Activated T-helper 1 cell treated with anti-CD3 and anti-CD28 coated beads, Interleukin-12 subunit alpha, Interleukin-12 subunit beta, Interleukin-2, Interleukin-4 antibody, amounts not matched to agents 30 ng/mL and 10 ng/mL and 1 ng/mL, durations not matched to agents 14 hours and 24 hours and 36 hours (primary cell): Measurements from ENCODE around the gene CFAP92. TPM values are rescaled to one million over a fixed set of nuclear protein-coding genes. Genes with fewer than 3 reads are reported as not detected.

Experiments used
- DNase-seq: peaks from one replicate; pipeline ENCODE4 v3.0.0; 2021; ENCODE audit warnings: low spot score
- H3K27ac Mint-ChIP-seq: one replicate; pipeline ENCODE4 v1.8.0; 2021; ENCODE audit warnings: mild to moderate bottlenecking, mixed read lengths
- H3K27me3 Mint-ChIP-seq: one replicate; pipeline ENCODE4 v1.8.0; 2022; ENCODE audit warnings: mild to moderate bottlenecking, moderate library complexity, mixed read lengths; ENCODE audit not compliant: insufficient read depth
- H3K36me3 Mint-ChIP-seq: one replicate; pipeline ENCODE4 v1.8.0; 2021; ENCODE audit warnings: low read depth, mixed read lengths
- H3K4me1 Mint-ChIP-seq: one replicate; pipeline ENCODE4 v1.8.0; 2021; ENCODE audit warnings: low read depth, mixed read lengths
- H3K4me3 Mint-ChIP-seq: one replicate; pipeline ENCODE4 v1.8.0; 2021; ENCODE audit warnings: mild to moderate bottlenecking, moderate library complexity, mixed read lengths
- H3K9me3 Mint-ChIP-seq: one replicate; pipeline ENCODE4 v1.8.0; 2021; ENCODE audit warnings: mixed read lengths
- intact Hi-C: fragments of 100-400 bp; cut with micrococcal nuclease; formaldehyde crosslinking; loops from one replicate; pipeline ENCODE4 v1.15.1; 2024
- total RNA-seq: library from RNA; stranded (reverse); gene quantifications from 2 replicates; pipeline ENCODE4 v1.2.3, GENCODE V29; 2022

Gene CFAP92
- total RNA-seq: 0.13 and 0.29 TPM in 2 replicates

DNA sequence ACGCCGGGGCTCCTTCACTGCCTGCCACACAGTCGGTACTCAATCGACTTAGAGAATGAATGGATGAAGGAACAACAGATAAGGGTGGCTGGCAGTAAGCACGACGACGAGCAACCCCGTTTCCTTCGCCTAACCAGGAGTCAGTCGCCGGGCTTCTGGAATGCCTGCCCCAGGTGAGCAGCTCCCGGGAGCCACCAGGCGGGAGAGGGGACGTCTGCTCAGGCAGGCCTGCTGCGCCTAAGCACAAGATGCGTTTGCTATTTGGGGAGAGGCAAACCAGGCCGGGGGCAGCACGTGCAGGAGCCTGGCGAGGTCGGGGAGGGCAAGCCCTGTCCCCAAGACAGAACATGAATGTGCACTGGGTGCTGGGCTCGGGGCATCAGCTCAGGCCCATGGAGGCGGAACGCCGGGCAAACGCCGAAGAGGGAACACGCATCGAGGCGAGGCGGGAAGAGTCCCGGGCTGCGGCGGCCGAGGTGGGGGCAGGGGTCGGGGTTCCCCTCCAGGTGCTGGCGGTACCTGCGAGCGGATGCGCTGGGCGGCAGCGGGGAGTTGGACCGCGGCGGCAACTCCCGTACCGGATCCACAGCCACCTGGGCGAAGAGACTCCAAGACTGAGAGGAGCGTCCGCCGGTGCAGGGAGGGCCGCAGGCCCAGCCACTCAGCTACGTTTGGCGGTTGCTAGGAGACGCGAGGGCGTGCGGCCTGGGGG, at the start of gene CFAP92:
Gene CFAP92 (minus strand): TSS at position 616 of the 712 bp plus-strand sequence. CDS start 772 bp downstream, outside the sequence.
- H3K4me3 Mint-ChIP-seq: peak within 1 kb of the TSS; percentile 72
- peaks cover 36% of the 10 kb centered on the region for H3K4me1 Mint-ChIP-seq
- peaks cover 14% of the 10 kb centered on the region for H3K27me3 Mint-ChIP-seq
- intact Hi-C loops: loop anchor here (1.0 to 2.0 kb wide), 8 partner anchors 9 to 255 kb away; partner anchors contain the start of genes CNBP and COPG1
- peak within 1 kb of the TSS; percentile 43 for H3K27ac Mint-ChIP-seq
- H3K36me3 Mint-ChIP-seq: no peaks in the 10 kb centered on the region
- DNase-seq: peak; percentile 90
- no peaks in the 10 kb centered on the region for H3K9me3 Mint-ChIP-seq

GRCh38 chr3:129040579-129041300, 46.9 kb upstream of the CFAP92 start:
- intact Hi-C loops: no loop called here
- H3K4me1 Mint-ChIP-seq: peaks cover 4% of the 10 kb centered on the region
- H3K4me3 Mint-ChIP-seq: no peak overlapping the region
- H3K9me3 Mint-ChIP-seq: no peaks in the 10 kb centered on the region
- no peak for DNase-seq
- no peak overlapping the region for H3K27ac Mint-ChIP-seq
- no peaks in the 10 kb centered on the region for H3K36me3 Mint-ChIP-seq
- peaks cover 32% of the 10 kb centered on the region for H3K27me3 Mint-ChIP-seq

DNA sequence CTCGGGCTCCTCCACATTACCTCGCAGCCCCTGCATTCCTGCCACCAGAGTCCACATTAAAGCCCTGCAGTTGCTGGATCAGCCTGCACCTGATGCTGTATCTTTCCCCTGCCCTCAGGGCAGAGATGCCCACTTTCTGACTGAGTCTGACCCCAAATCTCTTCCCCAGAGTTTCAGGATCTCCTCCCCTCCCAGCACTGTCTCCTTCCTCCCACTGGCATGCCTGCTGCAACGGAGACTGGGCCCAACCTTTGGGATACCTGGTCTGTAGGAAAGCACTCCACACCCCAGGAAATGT, 46.1 kb upstream of the CFAP92 start:
- no peak overlapping the region for H3K4me3 Mint-ChIP-seq
- H3K4me1 Mint-ChIP-seq: no peaks in the 10 kb centered on the region
- H3K27ac Mint-ChIP-seq: no peak overlapping the region
- no peak for DNase-seq
- intact Hi-C loops: no loop called here
- no peaks in the 10 kb centered on the region for H3K36me3 Mint-ChIP-seq
- H3K27me3 Mint-ChIP-seq: peaks cover 32% of the 10 kb centered on the region
- no peaks in the 10 kb centered on the region for H3K9me3 Mint-ChIP-seq

- intact Hi-C loops: no loop called here
- H3K4me1 Mint-ChIP-seq: no peaks in the 10 kb centered on the region
These were observed 45.6 kb upstream of the CFAP92 start for GRCh38 chr3:129039271-129040038.

DNA sequence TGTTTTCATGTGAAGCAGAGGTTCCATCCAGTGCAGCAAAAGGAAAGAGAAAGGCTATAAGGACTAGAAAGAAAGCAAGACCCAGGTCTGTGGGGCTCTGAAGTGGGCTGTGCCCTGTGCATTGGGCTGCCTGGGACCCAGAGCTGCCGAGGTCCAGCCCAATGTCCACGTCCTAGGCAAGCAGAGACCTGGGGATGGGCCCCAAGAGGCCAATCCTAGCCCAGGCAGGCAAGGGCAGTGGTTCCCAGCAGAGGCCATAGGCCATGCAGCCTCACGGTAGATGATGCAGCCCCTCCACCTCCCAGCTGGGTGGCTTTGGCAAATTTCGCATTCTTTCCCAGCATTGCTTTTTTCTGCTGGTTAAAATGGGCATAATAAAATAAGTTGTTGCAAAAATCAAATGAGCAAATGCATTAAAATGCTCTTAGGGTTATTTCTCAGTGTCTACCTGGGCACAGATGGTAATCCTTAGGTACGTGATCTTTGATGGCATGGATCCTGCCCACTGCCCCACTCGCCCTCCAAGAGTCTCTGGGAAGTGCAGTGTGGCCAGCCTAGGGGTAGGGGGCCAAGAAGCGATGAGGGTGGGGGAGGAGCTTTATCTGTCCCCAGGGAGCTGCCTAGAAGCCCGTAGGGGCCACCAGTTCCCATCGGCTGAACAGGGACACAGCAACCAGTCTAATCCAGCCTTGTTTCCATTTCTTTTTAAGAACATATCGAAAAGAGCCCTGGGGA, 44.4 kb upstream of the CFAP92 start:
- DNase-seq: no peak
- Mint-ChIP-seq H3K4me1 (no peaks in the 10 kb centered on the region), H3K9me3 (no peaks in the 10 kb centered on the region), H3K27ac (no peak overlapping the region), H3K36me3 (no peaks in the 10 kb centered on the region), H3K27me3 (peaks cover 24% of the 10 kb centered on the region), H3K4me3 (no peak overlapping the region)
- intact Hi-C loops: no loop called here

More at GRCh38 chr3:129039271-129040038, 45.6 kb upstream of the CFAP92 start:
- Mint-ChIP-seq H3K4me3 (no peak overlapping the region), H3K27ac (no peak overlapping the region), H3K9me3 (no peaks in the 10 kb centered on the region), H3K36me3 (no peaks in the 10 kb centered on the region), H3K27me3 (peaks cover 32% of the 10 kb centered on the region)
- no peak for DNase-seq

DNA sequence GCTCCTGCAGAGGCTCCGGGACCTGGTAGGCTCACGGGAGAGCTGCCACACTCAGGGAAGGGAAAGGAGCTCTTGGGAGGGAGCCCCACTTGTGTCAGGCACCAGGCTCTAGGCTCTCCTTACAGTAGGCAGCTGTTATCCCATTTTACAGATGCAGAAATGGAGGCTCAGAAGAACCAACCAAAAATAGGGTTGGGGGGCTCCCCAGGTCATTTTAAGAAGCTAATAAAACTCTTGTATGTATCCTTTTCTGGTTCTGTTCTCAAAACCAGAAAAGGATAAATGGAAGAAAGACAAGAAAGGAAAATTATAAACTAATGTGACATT, 43.2 kb upstream of the CFAP92 start:
- no peaks in the 10 kb centered on the region for H3K36me3 Mint-ChIP-seq
- no peak overlapping the region for H3K27ac Mint-ChIP-seq
- no peaks in the 10 kb centered on the region for H3K4me1 Mint-ChIP-seq
- H3K4me3 Mint-ChIP-seq: no peak overlapping the region
- no peak for DNase-seq
- H3K9me3 Mint-ChIP-seq: no peaks in the 10 kb centered on the region
- intact Hi-C loops: no loop called here
- H3K27me3 Mint-ChIP-seq: peaks cover 13% of the 10 kb centered on the region

DNA sequence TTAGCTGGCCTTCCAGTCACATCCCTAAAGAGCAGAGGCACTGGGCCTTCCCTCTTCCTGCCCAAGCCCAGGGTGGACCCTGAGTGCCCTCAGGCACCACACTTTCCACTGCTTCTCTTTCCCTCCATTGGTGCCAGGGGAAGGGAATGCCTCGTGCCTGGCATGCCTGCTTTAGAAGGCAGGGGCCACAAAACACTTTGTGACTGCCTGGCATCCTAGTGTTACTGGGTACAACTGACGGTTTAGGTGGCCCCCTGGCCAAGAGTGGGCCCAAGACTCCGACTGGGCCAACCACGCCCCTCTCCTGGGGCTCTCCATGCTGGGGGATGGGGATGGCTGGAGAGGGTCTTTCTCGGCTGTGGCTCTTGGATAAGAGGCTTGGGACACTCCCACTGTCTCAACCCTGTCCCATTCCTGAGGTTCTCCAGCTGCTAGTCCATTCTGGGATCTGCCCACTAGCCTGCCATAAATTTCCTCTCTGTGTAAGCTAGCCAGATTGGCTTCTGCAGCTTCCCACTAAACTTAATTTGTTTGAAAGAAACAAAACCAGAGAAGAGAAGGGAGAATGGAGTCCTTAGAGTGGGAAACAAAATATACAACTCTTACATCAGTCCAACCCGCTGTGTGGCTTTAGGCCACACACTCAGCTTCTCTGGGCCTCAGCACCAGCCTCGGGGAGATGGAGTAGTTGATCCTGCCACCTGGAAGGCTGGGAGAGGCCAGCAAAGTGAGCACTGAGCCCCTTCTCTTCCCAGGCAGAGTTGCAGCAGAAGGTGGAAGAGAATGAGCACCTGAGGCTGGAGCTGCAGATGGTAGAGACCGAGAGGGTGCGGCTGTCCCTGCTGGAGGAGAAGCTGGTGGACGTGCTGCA, 42.6 kb upstream of the CFAP92 start:
- DNase-seq: no peak
- Mint-ChIP-seq H3K27me3 (peaks cover 13% of the 10 kb centered on the region), H3K4me1 (no peaks in the 10 kb centered on the region), H3K36me3 (no peaks in the 10 kb centered on the region), H3K9me3 (no peaks in the 10 kb centered on the region), H3K27ac (no peak overlapping the region), H3K4me3 (no peak overlapping the region)
- intact Hi-C loops: no loop called here

DNA sequence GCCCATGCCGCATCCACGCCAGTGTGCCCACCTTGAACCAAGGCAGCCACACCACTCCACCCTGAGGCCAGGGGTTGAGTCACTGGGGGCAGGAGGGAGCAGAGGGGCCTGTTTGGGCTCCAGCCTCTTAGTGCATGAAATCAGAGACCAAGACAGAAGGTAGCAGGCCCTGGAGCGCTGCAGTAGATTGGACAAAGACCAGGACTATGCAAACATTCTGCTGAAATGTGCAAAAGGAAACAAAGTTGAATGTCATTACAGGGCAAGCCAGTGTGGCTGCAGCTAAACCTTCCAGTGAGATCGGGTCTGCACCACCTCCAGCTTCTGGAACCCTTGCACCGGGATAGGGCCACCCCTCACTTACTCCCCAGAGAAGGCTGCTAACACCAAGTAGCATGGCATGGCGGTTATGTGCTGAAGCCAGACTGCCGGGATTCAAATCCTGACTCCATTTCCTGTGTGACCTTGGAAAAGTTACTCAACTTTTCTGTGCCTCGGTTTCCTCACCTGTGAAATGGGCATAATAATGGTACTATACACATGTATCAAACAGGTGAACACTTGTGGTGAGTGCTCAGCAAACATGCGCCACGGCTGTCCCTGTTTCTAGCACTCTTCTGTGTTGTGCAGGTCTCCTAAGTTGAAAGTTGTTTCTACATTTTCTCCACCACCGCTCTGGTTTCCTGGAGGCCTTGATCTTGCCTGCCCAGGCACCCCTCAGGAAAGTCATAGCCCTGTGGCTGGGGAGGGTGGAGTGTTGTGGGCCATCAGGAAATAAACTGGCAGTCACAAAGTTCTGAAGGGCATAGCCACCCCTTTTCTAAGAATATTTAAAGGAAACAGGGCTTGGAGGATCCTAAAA, 41.7 kb upstream of the CFAP92 start:
- intact Hi-C loops: no loop called here
- Mint-ChIP-seq H3K4me1 (no peaks in the 10 kb centered on the region), H3K9me3 (no peaks in the 10 kb centered on the region), H3K27me3 (peaks cover 13% of the 10 kb centered on the region), H3K27ac (no peak overlapping the region), H3K36me3 (no peaks in the 10 kb centered on the region), H3K4me3 (no peak overlapping the region)
- DNase-seq: no peak

- Mint-ChIP-seq H3K4me3 (no peak overlapping the region), H3K27ac (no peak overlapping the region), H3K36me3 (no peaks in the 10 kb centered on the region), H3K4me1 (no peaks in the 10 kb centered on the region), H3K9me3 (no peaks in the 10 kb centered on the region), H3K27me3 (peaks cover 8% of the 10 kb centered on the region)
- no peak for DNase-seq
- intact Hi-C loops: no loop called here
These were observed 40.8 kb upstream of the CFAP92 start for GRCh38 chr3:129034642-129035041.

DNA sequence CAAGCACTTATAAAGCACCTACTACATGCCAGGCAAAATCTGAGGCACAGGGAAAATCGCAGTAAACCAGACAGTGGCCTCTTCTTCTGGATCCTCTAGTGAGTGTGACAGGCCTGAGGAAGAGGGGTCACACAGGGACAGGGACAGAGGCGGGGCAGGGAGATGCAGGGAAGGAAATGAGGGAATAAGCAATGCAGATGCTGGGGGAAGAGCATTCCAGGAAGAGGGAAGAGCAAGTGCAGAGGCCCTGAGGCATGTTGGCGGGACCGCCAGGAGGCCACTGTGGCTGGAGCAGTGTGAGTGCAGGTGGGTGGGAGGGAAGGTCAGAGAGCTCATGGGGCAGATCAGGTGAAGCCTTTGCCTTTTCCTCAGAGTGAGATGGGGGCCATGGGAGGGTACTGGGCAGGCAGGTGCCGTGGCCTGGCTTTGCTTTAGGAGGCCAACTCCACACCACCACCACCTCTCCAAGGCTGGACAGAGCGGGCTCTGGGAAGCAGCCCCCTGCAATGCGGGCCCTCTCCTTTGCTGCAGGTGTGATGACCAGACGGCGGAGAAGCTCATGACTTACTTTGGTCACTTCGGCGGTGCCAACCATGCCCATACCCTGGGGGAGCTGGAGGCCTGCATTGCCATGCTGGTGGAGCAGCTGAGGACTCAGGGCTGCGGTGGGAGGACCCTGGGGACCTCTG, 39.9 kb upstream of the CFAP92 start:
- H3K4me1 Mint-ChIP-seq: no peaks in the 10 kb centered on the region
- peaks cover 6% of the 10 kb centered on the region for H3K27me3 Mint-ChIP-seq
- H3K27ac Mint-ChIP-seq: no peak overlapping the region
- H3K9me3 Mint-ChIP-seq: no peaks in the 10 kb centered on the region
- no peak for DNase-seq
- H3K36me3 Mint-ChIP-seq: no peaks in the 10 kb centered on the region
- no peak overlapping the region for H3K4me3 Mint-ChIP-seq
- intact Hi-C loops: no loop called here

DNA sequence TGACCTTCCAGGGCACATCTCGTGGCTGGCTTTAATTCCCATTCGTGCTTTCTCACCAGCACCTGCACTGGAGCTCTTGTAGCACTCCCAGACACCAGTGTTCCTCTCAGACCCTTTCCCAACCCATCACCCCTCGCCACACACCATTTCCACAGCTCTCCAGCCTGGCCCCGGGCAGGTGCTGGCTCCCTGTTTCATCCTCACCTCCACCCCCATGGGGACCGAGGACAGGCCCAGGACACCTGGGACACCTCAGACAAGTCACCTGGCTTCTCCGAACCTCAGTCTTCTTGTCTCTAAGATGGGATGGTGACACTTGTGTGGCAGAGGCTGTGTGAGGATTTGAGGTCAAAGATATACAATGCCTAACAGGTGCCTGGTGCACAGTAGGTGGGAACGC, 39.3 kb upstream of the CFAP92 start:
- H3K27ac Mint-ChIP-seq: no peak overlapping the region
- no peaks in the 10 kb centered on the region for H3K9me3 Mint-ChIP-seq
- H3K36me3 Mint-ChIP-seq: no peaks in the 10 kb centered on the region
- no peaks in the 10 kb centered on the region for H3K4me1 Mint-ChIP-seq
- intact Hi-C loops: no loop called here
- H3K4me3 Mint-ChIP-seq: no peak overlapping the region
- H3K27me3 Mint-ChIP-seq: peaks cover 2% of the 10 kb centered on the region
- DNase-seq: no peak
